GM18867 (cell line): ENCODE data around the gene GAS2.
"Not testable (repeated sequence)": the region's sequence is repeated elsewhere in the genome, so short reads cannot be mapped to it uniquely, and the experiment has no call there.

Experiments
- ATAC-seq: cut with Tn5 transposase; IDR thresholded peaks from one replicate; pipeline ENCODE4 v1.9.1; 2021; ENCODE audit warnings: mild to moderate bottlenecking, moderate library complexity; ENCODE audit not compliant: unreplicated experiment

The GAS2 gene

DNA sequence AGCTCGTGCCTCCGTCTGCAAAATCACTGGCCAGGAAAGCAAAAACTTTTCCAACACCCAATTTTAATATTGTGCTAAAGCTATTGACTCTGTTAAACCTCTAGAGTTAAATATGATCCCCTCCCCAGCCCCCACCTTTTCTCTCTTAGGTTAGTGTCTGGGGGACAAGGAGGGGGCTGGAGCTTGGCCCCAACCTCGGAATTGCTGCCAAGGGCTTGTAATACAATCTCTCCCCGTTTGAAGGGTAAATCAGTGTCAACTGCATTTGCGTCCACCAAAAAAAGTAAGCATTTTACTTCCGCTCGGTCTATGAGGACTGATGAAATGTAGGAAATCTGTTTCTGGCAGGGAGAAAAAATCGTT lies at the start of gene GAS2:
Gene GAS2 (plus strand): TSS at position 287 of the 363 bp plus-strand sequence. CDS start 8,259 bp downstream, outside the sequence.
- no peak for ATAC-seq

DNA sequence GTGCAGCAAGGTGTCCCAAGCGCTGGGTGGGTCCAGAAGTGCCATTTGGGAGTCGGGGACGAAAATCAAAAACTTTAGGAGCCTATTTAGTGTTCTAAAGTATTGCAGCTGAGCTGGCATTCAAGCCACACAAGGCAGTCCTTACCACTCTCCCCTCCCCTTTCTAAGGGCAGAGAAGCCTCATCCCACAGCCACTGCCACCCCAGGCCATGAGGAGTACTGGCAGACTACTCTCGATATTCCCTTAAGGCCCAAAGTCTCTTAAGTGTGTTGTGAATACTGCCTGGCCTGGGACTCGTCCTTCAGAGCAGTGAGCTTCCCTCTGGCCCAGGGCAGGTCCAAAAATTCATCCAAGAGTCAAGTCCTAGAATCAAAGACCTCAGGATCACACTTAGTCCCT lies 48.5 kb upstream of the GAS2 start:
- ATAC-seq, result no peak

DNA sequence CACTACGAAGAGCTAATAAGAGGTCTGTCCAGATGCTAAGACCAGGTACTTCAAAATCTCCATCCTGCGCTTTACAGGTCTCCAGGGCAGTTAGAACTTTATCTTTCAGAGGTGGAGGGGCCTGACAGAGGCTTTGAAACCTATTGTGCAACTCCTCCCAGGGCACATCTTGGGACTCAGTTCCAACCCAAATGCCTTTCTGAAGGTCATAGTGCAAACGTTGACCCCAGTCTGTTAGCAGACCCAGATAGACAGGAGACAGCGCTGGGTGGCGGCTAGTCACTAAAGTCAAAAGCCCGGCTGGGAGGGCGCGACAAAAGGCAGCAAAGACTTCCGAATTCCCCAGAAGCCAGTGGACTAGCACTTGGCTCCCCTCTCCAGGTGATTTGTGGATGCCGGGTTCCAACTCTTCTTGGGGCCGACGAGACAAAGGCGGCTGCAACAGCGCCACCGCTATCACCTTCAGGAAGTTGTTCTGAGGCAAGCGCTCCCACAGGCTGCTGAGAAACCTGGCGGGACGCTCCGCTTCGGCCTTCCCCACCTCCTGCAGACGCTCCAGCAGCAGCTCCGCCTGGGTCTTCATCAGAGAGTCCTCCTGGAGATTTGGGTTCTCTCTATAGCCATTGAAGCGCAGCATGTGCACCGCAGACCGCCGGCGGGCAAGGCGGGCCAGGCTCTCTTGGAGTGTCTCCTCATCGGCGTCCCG lies 41.5 kb upstream of the GAS2 start:
- peak; percentile 59 for ATAC-seq

DNA sequence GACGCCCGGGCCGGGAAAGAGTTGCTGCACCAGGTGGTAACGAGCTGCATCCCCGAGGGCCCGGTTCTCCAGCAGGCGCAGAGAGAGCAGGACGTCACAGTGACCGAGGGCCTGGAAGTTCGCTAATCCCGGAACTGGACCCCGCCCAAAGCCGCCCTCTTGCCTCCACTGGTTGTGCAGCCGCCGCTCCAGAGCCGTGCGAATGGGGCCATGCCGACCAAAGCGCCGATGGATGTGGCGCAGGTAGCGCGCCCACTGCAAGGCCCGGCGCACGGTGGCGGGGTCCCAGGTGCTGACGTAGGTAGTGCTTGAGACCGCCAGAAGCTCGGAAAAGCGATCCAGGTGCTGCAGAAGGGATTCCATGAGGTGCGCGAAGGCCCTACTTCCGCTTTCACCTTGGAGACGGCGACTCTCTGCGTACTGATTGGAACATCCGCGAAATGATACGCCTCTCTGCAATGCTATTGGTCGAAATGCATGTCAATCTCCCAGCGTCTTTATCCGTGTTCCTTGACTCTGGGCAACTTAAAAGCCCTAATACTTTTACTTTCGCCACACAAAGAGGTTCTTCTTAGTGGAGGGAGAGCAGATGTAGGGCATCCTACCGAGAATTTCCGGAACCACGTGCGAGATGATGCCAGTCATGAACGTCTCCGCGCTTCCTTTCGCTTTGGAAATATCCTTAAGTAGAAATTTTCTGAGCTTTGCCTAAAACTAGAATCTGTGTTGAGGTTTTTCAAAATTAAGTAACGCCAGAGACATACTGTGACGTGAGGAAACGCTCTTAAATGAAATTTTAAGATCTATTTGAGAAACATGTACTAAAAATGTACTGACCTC lies 40.7 kb upstream of the GAS2 start, which contains the start of gene FANCF:
Gene FANCF (minus strand): TSS at position 376 of the 840 bp plus-strand sequence. CDS start 13 bp downstream, at position 363.
- ATAC-seq, result peak; percentile 98

DNA sequence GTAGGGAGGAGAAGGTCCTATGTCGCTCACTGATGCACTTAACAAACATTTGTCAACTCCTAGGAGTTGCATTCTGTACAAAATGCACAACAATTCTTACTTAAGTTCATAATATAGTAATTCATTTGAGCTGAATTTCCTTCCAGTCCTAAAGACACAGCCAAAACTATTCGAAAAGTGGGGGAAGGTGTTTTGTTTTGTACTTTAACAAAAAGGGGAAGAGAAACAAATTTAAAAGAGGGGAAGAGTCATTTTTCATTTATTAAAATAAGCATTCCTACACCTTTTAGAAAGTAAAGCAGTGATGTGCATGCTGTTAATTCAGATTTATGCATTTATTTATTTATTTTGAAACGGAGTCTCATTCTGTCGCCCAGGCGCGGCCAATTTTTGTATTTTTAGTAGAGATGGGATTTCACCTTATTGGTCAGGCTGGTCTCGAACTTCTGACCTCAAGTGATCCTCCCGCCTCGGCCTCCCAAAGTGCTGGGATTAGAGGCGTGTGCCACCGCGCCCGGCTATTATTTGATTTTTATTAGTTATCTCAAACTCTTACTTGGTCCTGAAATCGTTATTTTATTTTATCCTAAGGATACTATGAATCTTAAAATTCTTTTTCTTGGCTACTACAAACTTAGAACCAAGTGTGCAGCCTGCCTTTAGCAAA lies 39.7 kb upstream of the GAS2 start:
- no peak for ATAC-seq

DNA sequence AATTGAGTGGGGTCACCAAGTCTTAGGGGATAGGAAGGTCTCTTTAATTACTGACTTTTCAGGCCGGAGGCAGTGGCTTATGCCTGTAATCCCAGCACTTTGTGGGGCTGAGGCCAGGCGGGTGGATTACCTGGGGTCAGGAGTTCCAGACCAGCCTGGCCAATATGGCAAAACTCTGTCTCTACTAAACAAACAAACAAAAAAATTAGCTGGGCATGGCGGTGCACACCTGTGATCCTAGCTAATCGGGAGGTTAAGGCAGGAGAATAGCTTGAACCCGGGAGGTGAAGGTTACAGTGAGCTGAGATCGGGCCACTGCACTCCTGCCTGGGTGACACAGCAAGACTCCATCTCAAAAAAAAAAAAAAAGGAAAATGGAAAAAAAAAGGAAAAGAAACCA lies 39.0 kb upstream of the GAS2 start:
- no peak for ATAC-seq

DNA sequence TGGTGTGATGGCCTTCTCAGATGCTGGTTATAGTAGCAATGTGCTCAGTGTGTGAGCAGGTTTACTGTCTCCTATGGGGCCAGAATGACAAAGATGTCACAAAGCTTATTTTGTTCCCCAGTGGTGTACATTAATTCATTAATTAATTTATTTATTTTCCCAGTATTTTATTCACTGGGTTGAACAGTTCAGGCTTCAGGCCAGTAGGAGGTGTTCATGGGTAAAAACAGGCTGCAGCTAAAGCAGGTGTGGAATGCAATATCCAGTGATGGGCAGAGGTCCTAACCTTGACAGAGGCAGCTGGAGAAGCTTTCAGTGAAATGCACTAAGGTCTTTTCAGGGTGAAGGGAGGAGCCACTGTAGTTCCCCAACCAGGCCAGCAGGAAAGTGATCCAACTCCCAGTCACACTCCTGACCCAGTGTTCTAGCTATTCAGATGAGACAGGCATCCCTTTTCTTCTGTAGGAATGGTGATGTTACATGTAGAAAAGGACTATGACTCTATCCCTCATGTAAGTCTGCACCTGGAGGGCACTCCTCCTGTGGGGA lies 33.0 kb upstream of the GAS2 start:
- no peak for ATAC-seq

DNA sequence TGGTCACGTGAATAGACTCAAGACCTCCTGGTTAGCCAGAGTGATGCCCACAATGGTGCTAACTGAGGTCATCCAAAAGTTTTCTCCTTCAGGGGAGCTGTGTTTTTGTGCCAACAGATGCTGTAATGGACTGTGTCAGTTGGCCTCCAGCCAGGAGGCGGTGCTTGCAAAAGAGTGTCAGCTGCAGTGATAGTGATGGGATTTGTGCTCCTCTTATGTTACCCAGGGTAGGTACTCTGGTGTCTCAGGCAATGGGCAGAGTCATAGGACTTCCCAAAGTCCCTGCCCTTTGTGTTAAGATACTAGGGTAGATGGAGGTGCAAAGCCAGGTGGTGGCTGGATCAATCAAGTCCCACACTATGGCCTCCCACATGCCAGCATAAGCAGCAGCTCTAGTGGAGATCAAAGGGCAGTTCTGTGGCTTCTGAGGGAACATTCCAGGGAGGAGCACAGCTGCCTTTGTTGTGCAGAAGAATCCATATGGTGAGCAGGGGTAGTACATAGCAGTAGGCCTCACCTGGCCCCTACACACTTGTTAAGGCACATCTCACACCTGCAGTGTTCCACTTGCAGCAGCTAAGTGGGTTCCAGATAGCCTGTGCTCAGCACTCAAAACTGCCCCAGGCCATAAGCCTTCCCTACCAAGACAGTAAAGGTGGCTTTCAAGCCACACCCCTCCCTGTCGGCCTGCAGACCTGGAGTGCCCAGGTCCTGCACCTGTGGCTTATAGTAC lies 31.3 kb upstream of the GAS2 start:
- no peak for ATAC-seq

DNA sequence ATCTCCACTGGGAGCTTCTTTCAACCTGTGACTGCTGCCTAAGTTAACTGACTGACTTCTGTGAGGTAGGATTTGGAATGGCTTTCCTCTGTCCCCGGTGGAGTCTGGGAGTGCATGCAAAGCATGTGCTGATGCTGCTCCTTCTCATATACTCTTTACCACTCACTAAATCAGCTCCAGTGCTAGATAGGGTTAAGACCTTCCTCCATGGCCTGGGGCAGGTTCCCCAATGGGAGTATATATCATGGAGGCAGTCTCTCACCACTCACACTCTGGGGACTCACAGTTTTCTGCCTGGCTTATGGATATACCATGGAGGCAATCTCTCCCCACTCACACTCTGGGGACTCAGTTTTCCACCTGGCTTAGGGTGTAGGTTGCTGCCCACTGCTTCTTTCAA lies 30.7 kb upstream of the GAS2 start:
- ATAC-seq, result no peak

DNA sequence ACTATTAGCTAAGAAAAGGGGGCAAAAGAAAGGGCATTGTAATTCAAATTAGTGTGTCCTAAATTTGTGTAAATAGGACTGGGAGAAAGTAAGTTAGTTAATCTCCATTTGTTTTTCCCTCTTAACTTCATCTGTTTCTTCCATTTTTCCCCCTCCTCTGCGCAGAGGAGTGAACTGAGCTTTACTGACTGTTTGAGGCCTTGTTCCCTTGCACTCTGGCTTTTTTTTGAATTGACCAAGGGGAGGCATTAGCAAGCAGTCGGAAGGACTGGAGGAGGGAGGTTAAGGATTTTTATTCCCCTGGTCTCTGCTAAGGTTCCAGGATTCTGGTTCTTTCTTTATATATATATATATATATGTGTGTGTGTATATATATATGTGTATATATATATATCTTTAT lies 25.5 kb upstream of the GAS2 start:
- ATAC-seq, result no peak

DNA sequence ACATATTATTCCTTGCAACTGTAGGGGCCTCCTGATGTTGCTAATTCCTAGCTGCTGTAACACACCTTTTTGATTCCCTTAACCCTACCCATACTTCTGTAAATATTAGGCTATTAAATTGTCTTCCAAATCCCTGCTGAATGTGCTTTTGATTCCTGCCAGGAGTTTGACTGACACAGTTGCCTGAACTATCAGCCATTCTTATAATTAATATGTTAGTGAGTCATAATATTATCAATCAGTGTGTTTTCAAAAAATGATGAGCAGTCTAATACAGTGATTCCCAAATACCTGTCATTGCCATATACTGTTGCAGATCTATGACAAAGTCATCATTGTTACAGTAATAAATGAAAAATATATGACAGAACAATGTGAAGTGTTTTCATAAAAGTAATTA lies 24.9 kb upstream of the GAS2 start:
- no peak for ATAC-seq

DNA sequence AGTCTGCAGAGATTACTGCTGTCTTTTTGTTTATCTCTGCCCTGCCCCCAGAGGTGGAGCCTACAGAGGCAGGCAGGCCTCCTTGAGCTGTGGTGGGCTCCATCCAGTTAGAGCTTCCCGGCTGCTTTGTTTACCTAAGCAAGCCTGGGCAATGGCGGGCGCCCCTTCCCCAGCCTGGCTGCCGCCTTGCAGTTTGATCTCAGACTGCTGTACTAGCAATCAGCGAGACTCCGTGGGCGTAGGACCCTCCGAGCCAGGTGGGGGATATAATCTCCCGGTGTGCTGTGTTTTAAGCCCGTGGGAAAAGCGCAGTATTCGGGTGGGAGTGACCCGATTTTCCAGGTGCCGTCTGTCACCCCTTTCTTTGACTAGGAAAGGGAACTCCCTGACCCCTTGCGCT lies 14.1 kb upstream of the GAS2 start:
- not testable (repeated sequence) for ATAC-seq

DNA sequence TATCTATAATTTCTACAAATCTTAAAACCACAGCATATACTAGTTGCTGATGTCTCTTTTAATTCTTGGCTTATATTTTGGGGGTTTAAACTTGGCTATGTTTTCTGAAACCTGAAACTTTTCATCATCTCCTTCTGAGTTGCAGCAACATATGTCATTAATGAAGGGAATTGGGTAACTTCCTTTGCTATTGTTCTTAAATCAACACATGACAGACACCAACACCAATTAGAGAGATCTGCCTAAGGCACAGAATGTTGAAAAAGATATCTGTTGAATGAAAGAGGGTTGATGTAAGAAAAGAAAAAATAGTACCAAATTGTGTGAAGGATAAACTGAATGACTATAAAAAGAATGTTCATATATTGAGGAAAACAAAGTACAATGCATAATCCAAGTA lies 10.3 kb upstream of the GAS2 start:
- ATAC-seq, result no peak

DNA sequence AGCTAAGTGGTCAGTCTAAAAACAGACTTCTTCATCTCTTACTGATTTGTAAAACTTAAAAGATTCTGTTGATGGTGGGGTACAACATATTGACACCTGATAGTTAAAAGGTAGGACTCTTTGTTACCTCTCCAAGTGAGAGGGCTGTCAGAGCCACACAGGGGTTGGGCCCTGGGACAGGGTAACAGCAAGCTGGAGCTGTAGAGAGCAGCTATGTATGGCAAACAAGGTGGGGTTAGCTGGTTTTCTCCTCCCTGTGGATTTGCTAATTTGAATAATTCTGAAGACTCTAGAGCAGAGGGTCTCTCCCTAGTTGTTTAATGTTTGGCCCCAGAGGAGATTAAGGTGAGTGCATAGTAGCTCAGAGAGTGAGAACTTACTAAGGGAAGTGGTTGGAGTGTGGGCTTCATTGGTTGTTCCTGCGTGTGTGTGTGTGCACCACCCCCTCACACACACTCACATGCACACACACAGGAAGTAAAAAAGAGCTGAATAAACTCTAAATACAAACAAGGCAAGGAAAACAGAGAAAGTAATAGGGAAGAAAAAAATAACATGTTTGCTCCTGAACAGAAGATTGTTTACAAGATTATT lies 9.2 kb upstream of the GAS2 start:
- peak; percentile 86 for ATAC-seq

DNA sequence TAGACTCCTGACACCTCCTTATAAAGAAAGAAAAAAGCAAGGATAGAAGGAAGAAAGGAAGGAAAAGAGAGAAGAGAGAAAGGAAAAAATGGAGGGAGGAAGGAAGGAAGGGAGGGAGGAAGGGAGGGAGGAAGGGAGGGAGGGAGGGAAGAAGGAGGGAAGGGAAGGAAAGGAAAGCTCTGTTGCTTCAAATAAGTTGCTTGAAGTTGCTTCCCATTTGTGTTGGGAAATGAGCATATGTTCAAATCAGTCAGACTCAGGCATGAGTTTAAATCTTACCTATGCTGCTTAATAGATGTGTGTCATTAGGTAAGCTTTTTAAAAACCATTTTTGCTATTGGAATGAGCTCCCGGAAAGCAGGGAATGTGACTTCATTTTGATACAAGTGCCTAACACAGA lies 6.6 kb upstream of the GAS2 start:
- ATAC-seq, result no peak

DNA sequence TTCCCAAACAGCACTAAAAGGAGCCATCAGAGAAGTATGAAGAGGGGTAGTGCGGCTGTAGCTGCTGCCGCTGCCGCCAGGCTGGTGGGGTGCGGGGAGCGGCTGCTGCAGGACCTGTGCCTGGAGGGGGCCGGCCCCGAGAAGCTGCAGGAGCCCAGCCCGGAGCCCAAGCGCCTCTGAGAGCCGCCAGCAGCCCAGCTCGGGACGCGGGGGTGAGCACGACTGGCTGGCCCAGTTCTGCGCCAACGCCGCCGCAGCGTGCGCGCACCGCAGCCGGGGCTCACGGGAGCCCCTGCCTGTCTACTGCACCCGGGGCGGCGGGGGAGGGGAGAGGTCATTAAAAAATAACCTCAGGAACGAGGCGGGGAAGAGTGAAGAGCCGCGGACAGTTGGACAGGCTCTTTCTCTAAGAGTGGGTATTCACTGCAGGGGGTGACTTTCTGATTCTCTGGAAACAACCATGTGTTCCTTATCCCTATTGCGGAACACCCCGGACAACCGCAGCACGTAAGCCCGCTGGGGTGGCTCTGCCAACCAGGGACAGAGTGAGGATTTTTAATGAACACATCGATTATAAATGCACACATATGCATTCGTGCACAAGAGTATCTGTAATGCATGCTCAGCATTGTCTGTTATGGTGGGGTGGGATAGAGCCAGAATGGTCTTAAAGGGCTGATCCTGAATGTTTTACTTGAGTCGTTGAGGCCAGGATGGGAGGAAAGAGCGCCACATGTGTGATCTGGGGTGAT lies 453 bp downstream of the GAS2 start:
- ATAC-seq, result peak; percentile 37

DNA sequence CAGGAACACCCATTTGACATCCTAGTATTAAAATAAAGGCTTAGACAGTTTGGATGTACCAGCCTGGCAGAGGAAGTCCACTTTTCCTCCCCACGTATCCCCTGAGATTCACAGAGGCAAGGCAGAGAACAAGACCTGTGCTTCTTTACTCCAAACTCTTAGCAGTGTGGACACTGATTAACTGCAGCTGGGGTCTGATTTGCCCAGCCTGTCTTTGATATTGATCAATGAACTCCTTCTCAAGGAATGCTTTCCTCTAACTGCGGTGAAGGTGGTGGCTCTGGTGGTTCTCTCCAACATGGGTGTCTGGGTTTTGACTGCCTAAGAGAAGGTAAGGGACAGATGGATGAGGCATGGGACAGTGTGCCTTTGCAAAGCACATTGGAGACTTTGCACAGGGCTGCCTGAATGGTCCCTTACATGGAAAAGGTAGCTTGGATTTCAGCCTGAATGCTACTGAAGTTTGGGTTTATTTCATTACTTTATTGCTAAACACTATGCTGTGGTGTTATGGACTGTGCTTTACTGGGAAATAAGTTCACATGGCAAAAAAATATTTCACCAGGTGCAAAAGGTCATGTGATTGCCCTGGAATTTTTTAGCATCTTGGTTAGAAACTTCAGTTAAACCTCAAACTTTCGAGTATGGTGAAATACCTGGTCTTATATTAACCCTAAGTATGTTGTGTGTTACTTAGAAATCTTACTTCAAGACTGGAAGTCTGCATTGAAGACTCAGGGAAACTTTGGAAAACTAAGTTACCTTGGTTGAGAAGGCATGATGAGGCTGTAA lies 1.8 kb downstream of the GAS2 start:
- ATAC-seq, result no peak

DNA sequence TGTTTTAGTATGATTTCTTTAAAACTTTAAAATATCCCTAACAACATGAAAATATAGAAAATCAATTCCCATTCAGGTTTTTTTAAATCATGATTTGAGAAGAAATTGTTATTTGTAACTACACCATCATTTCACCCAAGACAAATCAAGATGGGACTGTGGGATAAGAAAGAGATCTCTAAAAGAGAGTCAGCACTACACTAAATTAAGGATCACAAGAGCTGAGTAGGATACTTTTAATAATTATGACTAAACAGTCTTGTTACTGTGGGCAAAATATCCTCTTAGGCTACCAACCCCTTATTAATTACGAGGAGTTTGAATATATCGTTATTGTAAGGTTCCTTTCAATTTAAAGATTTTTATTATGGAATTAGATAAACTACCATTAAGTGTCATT lies 3.0 kb downstream of the GAS2 start:
- ATAC-seq, result no peak

DNA sequence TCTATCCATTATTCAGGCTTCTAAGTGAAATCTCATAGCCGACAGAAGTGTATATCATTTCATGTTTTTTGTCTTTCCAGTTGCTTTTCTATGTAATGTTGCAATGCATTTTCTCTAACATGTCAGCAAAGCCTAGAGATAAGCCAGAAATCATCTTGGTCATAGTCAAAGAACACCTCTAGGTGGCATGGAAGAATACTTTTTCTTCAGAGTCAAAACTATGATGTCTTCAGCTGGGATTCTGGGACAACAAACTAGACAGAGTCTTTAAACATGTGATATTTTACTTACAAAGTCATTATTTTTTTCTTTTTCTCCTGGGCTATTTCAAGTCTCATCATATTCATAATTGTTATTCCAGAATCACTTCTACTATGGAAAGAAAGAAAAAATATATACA lies 4.4 kb downstream of the GAS2 start:
- ATAC-seq, result peak; percentile 56
